IPS-18c (cell line): ENCODE results near the gene ZFP3.
"Not testable (repeated sequence)": the region's sequence is repeated elsewhere in the genome, so short reads cannot be mapped to it uniquely, and the experiment has no call there.

ENCODE experiments used
- H3K4me3 ChIP-seq: 2 replicates; pipeline ENCODE4 v1.7.0; 2013; ENCODE audit warnings: low read depth, mild to moderate bottlenecking, low read length, moderate library complexity; ENCODE audit not compliant: insufficient read depth
- H3K9me3 ChIP-seq: one replicate; pipeline ENCODE4 v1.6.1; 2013; ENCODE audit warnings: mild to moderate bottlenecking, low read length, moderate library complexity; ENCODE audit not compliant: control insufficient read depth, insufficient read depth

The ZFP3 gene

GRCh38 chr17:5131799-5132502, 53.7 kb downstream of the ZFP3 start:
- H3K4me3 ChIP-seq, H3K9me3 ChIP-seq: not testable (repeated sequence)

DNA sequence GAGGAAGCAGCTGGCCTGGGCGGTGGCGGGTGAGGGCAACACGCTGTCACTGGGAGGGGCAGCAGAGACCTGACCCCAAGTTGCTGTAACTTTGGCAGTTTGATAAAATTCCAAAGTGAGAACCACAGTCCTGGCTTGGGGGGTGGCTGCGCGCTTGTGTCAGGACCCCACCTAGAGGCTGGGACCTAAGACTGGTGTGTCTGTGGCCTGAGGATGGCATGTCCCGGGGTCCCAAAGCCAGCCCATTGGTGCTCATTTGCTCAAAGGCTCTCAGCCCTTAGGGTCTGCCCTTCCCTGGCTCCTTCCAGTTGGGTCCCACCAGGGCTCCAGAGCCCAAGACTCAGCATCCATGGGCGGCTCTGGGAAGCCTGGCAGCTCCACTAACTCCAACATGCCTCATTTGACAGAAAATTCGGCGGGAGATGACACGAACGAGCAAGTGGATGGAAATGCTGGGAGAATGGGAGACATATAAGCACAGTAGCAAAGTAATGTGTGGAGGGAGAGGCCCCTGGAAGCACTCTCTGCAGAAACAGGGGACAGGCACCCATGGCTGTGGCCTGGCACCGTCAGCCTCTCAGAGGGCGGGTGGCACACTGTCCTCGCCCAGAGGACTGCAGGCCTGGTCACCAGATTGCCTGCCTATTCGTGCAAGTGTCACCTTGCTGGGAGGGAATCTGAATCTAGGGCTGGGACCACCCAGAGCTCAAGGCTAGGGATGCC, 54.4 kb downstream of the ZFP3 start:
- not testable (repeated sequence) for H3K4me3 ChIP-seq, H3K9me3 ChIP-seq

DNA sequence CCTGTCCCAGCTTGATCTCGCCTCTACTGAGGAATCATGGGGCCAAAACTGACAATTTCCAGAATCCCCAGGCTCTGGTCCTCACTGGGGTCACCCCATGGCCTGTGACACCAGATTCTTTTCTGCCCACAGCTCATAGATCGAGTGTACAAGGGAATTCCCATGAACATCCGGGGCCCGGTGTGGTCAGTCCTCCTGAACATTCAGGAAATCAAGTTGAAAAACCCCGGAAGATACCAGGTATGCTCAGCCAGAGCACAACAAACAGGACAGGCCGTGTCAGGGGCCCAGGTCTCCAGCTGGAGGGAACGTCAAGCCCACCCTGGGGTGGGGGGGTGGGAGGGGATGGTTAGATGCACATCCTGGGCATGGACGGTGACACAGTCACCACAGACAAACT, 55.0 kb downstream of the ZFP3 start:
- Histone ChIP-seq H3K9me3 (no peaks in the 10 kb centered on the region), H3K4me3 (no peak overlapping the region)

DNA sequence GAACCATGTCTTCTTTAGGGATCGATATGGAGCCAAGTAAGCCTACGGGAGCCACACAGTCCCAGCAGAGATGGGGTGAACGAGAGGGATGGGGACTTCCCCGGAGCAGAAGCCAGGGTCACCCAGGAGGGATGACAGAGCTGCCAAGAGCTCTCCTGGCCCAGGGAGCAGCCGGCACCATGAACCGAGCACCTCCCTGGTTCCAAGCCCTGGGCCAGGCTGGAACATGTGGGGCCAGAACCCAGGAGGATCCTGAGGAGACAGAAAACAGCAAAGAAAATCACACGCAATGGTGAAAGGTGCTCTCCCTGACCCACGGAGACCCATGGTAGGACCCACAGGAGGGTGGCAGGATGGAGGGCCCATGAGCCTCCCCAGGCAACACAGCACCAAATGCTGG, 55.7 kb downstream of the ZFP3 start:
- not testable (repeated sequence) for H3K9me3 ChIP-seq, H3K4me3 ChIP-seq

- H3K4me3 ChIP-seq, H3K9me3 ChIP-seq: not testable (repeated sequence)
These were observed 56.3 kb downstream of the ZFP3 start for GRCh38 chr17:5134571-5134970.

- not testable (repeated sequence) for H3K9me3 ChIP-seq, H3K4me3 ChIP-seq
These were observed 57.0 kb downstream of the ZFP3 start for GRCh38 chr17:5135131-5135712.

GRCh38 chr17:5135726-5136579, 57.7 kb downstream of the ZFP3 start:
- H3K9me3 ChIP-seq, result no peaks in the 10 kb centered on the region
- H3K4me3 ChIP-seq, result no peak overlapping the region

DNA sequence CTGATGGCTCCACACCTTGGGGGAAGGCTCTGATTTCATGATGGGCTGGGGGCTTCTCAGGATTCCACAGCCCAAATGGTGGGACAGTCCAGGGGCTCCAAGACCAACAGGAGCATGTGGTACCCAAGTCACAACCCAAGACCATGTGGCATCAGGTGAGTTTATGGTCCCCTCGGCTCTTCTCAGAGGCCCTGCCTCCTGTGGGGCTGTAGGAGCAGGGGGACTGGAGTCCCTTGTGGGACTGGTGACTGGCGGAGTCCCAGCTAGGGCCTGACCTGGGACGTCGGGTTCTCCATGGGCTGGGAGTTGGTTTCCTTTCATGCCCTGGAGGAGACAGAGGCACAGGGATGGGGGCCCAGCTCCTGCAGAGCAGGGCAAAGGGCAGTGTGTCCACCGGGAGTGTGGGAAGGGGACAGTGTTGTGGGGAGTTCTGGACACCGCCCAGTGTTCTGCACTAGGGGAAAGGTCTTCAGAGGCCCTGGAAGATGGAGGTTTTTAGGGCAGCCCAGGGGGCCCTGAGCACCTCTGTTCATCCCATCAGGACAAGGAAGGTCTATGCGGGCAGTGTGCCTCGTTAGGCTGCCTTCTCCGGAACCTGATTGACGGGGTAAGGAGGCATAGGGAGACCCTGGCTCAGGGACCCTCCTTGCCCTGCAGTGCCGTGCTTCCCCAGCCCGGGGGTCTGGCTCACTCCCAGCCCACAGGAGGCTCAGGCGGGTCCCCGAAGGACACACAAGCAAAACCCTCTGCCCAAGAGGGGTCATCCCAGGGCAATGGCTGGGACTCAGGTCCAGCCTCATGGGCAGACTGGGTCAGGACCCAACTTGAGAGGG, 58.5 kb downstream of the ZFP3 start:
- not testable (repeated sequence) for H3K4me3 ChIP-seq, H3K9me3 ChIP-seq

DNA sequence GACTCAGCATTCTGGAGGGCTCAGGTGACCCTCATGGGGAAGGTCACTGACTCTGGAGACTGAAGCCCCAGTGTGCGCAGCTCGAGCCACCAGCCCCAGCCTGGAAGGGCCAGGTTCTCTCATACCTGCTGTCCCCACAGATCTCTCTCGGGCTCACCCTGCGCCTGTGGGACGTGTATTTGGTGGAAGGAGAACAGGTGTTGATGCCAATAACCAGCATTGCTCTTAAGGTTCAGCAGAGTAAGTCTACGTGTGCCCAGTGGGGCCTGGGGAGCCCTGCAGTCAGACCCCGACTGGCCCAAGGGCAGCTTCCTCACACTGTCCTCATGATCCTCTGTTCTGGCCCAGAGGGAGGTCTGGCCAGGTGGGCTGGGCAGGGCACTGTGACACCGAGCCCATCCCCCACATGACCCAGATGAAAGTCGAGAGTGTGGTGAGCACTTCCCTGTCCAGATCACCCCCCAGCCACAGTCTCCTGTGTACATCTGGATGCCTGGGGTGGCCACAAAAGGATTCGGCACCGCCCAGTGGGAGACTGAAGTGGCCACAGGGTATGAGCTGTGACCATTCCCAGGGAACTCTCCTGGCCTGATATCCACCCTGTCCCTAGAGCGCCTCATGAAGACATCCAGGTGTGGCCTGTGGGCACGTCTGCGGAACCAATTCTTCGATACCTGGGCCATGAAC, 59.4 kb downstream of the ZFP3 start:
- H3K9me3 ChIP-seq, H3K4me3 ChIP-seq: not testable (repeated sequence)

DNA sequence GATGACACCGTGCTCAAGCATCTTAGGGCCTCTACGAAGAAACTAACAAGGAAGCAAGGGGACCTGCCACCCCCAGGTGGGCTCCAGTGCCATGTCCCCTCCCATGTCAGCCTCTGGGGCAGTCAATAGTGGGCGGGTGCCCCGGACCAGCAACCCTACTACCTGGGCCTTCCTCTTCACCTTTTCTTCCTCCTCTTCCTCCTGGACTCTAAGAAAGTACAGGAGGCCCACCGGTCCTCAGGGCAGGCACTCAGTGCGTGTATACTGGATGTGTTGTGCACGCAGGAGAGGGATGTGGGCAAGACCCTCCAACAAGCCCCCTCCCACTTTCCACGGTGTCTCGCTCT, 59.9 kb downstream of the ZFP3 start:
- H3K9me3 ChIP-seq, H3K4me3 ChIP-seq: not testable (repeated sequence)

- no peak overlapping the region for H3K4me3 ChIP-seq
- no peaks in the 10 kb centered on the region for H3K9me3 ChIP-seq
These were observed 60.6 kb downstream of the ZFP3 start for GRCh38 chr17:5138616-5139457.

GRCh38 chr17:5139458-5139732, 61.1 kb downstream of the ZFP3 start:
- Histone ChIP-seq H3K4me3 (no peak overlapping the region), H3K9me3 (no peaks in the 10 kb centered on the region)

DNA sequence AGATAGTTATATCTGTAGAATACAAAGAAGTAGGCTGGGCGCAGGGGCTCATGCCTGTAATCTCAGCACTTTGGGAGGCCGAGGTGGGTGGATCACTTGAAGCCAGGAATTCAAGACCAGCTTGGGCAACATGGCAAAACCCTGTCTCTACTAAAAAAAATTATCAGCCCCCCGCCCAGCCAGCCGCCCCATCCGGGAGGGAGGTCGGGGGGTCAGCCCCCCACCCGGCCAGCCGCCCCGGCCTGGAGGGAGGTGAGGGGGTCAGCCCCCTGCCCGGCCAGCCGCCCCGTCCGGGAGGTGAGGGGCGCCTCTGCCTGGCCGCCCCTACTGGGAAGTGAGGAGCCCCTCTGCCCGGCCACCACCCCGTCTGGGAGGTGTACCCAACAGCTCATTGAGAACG, 64.6 kb downstream of the ZFP3 start:
- not testable (repeated sequence) for H3K9me3 ChIP-seq, H3K4me3 ChIP-seq
